SK-N-DZ (cell line): Measurements from ENCODE around the gene MRPL38.

Source experiments
- DNase-seq: peaks from one replicate; pipeline ENCODE4 v3.0.0-alpha.2; 2015; ENCODE audit warnings: low spot score

MRPL38 gene

GRCh38 chr17:75919611-75920010 lies 14.9 kb upstream of the MRPL38 start:
- DNase-seq = no peak

DNA sequence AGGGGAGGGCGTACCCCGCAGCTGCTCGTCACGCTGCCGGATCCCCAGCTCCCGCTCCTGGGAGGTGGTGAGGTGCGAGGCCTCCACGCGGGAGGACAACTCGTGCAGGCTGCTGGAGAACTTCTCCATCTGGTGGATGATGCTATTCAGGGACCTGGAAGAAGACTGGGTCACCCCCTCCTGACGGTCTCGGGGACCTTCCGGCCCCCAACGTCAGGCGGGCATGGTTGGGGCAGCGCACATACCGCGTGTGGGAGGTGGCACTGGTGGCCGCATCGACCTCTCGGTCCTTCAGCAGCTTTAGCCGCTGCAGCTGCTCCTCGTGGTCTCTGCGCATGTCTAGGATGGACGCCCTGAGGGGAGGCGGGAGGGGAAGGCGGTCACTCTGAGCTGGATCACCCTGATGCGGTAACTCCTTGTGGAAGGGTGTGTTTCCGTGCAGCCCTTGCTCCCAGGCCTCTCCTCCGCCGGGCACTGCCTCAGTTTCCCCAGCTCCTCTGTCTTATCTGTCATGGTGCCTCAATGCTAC lies 13.3 kb upstream of the MRPL38 start:
- no peak for DNase-seq

- no peak for DNase-seq
These were observed 12.6 kb upstream of the MRPL38 start for GRCh38 chr17:75917141-75917916.

GRCh38 chr17:75915268-75915667 lies 10.6 kb upstream of the MRPL38 start:
- no peak for DNase-seq

GRCh38 chr17:75914643-75915267 lies 10.1 kb upstream of the MRPL38 start:
- no peak for DNase-seq

DNA sequence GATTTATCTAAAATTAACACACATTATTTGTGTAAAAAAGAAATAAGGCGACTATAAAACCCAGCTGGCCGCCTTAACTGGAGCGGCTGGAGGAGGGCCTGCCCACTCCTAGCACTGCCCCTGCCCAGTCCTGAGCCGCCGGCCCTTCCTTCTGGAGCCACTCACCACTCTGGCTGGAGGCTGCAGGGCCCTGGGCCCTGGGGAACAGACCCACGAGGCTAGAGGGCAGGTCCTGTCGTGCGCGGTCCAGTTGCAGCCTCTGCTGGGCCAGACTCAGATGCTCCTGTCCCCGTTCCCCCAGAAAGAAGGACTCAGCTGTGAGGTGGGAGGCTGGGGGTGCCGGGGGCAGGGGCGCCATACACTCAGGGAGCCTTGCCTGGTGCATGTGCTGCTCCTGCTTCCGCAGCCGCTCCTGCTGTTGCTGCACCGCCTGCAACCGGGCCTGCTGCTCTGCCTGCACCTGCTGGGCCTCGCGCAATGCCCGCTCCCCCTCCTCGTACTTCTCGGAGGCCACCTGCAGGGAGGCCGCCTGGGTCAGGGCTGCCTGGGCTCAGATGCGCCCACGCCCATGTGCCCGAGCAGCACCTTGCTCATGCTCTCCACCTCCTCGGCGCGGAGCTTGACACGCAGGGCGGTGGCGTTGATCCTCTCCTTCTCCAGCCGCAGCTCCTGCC lies 9.0 kb upstream of the MRPL38 start:
- DNase-seq = no peak

GRCh38 chr17:75910699-75911098 lies 6.0 kb upstream of the MRPL38 start:
- DNase-seq = no peak

DNA sequence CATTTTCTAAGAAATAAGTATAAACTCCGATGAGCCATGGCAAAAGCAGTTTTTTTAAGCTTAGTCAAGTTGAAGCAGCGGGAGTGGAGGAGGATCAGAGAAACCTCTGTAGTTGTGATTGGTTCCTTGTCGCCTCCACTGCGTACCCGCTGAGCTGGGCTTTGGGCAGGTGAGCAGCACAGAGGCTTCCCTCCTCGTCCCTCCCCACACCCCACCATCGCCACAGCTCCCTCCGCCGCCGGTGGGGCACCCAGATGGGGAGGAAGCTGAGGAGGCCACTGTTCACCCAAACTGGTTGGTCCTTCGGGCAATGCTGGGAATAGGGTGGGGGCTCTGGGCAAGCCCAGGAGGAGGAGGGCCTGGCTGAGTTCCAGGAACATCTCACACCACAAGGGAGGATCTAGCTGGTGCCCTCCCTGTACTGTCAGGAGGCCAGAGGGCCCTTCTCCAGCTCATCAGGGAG lies 5.2 kb upstream of the MRPL38 start:
- DNase-seq = no peak

- no peak for DNase-seq
These were observed 4.5 kb upstream of the MRPL38 start for GRCh38 chr17:75909051-75909811.

DNA sequence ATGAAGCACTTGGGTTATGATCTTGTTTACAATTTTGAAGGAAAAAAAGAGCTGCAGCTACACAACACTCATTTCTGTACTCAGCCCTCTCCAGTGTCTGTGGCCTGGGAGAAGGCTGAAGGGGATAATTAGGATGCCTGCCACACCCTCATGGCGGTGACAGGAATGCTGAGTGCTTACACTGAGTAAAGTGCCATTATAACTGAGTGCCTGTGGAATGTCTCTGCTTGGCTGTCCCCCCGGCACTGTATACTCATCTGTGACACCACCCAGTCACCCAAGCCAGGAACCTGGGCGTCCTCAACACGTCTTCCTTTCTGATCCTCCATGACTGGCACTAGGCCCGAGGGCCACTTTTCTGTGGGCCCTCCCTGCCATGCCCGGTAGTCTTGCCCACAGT lies 3.5 kb upstream of the MRPL38 start:
- DNase-seq = no peak

- DNase-seq = no peak
These were observed 1.6 kb upstream of the MRPL38 start for GRCh38 chr17:75906143-75906884.

GRCh38 chr17:75902406-75902805 lies 2.3 kb downstream of the MRPL38 start:
- no peak for DNase-seq

GRCh38 chr17:75901727-75902126 lies 3.0 kb downstream of the MRPL38 start:
- DNase-seq = no peak

DNA sequence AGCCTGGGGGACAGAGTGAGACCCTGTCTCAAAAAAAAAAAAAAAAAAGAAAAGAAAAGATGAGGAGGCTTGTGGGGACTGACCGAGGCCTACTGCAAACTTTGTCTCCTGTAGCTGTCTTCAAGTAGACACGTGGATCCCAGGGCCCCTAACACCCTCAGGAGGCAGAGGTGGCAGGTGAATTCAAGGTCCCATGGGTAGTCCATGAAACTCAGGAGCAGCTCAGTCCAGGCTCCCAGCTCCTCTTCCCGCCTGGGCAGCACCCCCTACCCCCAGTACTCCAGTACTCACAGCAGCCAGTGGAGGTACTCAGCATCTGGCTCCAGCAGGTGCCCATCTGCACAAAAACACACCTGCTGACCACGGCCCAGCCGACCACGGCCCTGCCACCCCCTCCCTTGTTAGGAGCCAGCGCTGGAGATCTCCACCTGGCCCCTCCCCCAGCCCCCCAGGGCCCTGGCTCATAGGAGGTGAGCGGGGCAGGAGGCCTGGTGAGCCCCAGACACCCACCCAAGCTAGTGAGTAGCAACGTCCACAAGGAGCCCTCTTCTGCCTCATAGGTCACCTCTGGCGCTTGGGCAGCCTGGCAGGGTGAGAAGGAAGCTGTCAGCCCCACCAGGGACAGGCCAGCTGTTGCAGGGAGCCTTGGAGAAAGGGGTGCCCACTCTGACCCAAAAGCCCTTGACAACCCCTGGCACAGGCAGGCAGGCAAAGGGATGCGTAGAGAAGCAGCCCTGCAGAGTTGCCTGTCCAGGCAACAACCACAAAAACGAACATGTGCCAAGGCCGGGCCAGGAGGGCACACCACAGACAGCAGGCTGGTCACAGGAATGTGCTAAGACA lies 3.8 kb downstream of the MRPL38 start:
- no peak for DNase-seq

DNA sequence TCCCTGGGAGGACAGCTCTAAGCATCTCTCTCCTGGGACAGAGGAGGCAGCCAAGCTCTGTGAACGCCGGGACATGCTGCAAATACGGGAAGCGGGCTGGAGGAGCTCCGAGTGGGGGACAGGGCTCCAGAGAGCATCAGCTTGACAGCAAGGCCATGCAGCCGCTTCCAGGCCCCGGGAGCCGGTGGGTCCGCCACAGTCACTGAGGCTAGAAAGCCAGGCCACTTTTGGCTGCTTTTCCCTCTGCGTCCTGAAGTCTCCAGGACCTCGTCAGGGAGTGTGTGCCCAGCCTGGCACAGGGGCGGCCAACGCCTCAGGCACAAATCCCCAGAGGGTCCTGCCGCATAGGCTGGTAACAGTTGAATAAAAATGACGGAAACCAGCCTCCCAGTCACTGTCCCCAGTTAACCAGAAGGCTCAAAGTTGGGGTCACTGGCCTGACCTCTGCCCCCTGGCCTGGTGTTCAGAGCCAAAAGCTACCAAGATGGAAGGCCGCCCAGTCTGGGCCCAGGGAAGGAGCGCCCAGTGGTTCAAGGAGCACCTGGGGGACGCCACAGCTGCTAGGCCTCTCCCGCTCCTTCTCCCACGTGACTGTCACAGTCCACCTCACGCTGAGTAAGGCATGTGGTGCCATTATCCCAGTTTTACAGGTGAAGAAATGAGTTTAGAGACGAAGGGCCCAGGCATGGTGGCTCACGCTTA lies 4.8 kb downstream of the MRPL38 start:
- no peak for DNase-seq

DNA sequence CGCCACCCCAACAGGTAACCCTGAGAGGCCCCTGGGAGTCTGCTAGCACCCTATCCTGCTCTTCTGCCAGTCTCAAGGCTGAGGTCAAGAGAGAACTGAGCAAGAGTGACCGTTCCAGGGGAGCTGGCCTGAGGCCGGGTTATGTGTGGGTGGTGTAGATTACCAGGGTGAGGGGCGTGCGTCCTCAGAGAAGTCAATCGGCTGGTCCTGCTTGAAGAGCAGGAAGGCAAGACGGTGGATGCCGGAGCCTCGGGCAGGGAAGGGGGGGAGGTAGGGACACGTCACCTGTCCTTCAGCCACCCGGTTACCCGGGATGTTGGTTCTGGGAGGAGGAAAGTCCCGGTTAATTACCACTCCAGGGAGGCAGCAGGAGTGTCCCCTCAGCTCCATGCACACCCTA lies 5.3 kb downstream of the MRPL38 start:
- DNase-seq = no peak

DNA sequence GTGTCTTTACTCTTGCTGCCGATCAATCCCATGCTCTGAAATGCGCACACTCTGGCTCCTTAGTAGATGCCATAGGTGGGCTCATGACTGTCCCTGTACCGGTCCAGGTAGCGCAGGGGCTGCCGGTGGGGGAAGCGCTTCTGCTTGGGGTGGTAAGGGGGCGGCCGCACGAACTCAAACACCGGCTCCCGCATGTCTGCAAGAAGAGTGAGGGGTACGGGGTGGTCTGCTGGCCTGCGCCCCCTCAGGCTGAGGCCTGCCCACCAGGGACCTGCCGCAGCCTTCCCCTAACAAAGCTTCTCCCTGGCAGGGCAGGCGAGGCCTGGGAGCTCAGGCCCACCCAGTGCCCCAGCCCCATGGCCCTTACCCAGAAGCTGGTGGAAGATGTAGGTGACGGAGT lies 5.9 kb downstream of the MRPL38 start:
- DNase-seq = no peak

- DNase-seq = no peak
These were observed 6.6 kb downstream of the MRPL38 start for GRCh38 chr17:75898065-75898464.
